IPS DF 4.7 (cell line): ENCODE data around the gene PDE6C.

Experiments used
- DNase-seq: peaks from one replicate; pipeline ENCODE4 v3.0.0-alpha.2; 2013; ENCODE audit warnings: low spot score; ENCODE audit errors: extremely low read depth

PDE6C gene

GRCh38 chr10:93612311-93612710, at the start of gene PDE6C:
TSS of gene PDE6C (plus strand) at chr10:93612537. CDS start at chr10:93612726, 189 bp downstream.
- no peak for DNase-seq

- DNase-seq, result no peak
Observed at GRCh38 chr10:93565446-93565845, 46.9 kb upstream of the PDE6C start.

GRCh38 chr10:93566435-93567276, 45.7 kb upstream of the PDE6C start, which contains the start of gene FFAR4:
TSS of gene FFAR4 (plus strand) at chr10:93566665. CDS start at chr10:93566721, 56 bp downstream.
- no peak for DNase-seq

DNA sequence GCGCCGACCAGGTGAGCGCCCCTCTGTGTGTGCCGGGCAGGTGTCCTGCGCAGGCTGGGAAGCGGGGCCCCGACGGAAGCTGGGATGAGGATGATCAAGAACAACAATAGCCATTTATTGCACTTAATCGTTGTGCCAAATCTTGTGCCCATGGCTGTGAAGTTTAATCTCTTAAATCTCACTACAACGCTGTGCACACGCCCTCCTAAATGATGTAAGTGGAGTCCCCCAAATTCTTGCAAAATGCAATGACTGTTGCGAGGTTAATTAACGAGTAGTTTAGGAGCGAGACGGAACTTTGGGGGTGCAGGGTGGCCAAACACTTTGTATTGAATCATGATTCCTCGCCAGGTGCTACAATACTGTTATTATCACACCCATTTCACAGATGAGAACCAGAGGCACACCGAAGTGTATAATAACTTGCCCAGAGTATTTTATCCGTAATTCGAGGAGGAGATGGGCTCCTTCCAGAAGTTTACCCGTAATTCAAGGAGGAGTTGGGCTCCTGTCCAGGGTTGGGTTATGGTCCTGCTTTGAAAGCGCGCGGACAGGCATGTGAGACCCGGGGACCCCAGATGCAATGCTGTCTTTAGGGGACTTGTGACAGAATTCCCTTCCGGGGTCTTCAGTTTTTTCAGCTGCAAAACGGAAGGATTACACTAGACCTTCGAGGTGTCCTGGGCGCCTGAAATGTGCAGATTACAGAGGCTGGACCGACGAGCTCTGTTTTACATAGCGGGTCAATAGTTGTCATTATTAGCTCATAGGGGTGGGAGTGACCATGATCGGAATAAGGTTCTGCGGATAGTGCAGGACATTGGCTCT, 44.8 kb upstream of the PDE6C start:
- no peak for DNase-seq

DNA sequence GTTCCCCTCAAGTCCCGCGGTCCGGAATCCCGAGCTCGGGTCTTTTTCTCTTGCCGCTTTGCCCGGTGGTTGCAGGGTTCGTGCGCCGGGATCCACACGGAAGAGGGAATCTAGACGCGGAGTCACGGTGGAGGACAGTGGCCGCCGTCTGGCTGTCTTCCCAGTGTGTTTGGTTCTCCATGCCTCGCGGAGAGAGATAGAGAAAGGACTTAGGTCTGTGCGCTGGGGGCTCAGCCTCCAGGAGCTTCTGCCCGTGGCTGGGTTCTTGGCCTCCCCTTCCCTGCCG, 44.3 kb upstream of the PDE6C start:
- DNase-seq, result no peak

DNA sequence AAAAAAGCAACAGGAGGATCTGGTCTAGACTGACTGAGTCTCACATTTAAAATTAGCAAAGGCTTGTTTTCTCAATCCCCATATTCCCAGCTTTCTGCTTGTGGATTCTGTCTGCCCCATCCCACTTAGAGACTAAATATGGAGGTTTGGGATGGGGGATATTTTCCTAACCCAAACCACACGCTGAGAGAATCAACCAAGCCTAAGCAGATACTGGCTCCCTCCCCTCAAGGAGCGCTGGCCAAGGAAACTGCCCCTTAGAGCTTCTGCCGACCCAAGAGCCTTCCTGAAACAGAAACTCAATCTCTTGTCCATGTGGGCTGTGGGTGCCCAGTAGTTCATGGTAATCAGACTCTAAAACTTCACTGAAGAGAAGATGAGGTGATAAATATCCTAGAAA, 42.0 kb upstream of the PDE6C start:
- no peak for DNase-seq

- DNase-seq, result no peak
Observed at GRCh38 chr10:93572606-93573005, 39.7 kb upstream of the PDE6C start.

- no peak for DNase-seq
Observed at GRCh38 chr10:93573051-93573909, 39.1 kb upstream of the PDE6C start.

DNA sequence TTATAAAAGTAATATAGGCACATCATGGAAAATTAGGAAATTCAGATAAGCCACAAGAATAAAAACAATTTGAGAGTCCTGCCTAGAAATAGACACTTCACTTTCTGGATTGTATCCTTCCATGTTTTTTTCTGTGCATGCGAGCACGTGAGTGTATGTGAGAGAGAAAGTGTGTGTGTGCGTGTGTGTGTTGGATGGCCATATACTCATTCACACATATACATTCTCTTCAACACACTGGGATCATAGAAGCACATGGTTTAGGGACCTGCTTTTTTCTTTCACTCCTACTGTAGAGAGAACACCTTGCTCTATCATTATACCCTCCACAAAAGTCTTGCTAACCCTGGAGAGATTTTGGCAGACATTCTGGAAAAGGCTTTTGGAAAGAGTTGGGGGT, 38.4 kb upstream of the PDE6C start:
- no peak for DNase-seq

DNA sequence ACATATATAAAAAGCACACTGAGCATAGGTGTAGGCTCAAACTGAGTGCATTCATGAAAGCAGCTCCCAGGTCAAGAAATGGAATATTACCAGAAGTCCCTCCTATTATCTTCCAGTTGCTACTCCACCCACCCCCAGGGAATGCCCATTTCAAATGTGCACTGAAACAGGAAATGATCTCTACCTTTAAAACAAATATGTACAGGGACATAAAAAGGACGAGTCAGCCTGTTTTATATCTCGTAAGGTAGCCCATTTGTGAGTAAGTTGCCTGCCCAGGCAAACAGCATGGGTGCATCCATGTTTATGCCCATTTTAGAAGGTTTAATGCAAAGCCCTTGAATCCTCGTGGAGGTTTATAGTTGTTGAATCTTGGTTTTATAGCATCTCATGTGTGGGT, 35.4 kb upstream of the PDE6C start:
- DNase-seq, result no peak

DNA sequence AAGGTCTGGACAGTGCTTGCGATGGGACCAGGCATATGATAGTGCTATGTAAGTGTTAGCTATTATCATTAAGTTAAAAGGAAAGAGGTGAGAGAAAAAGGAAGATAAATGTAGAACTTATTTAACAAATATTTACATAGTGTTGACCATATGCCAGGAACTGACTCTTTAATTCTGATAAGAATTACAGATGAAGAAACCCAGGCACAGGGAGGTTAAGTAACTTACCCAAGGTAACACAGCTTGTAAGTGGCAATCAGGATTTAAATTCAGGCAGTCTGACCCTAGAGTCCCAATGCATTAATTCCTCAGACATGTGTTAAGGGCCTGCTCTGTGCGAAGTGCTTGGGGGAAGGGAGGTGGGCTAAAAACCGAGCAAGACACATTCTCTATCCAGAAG, 34.8 kb upstream of the PDE6C start:
- no peak for DNase-seq

GRCh38 chr10:93579089-93579488, 33.2 kb upstream of the PDE6C start:
- DNase-seq, result no peak

GRCh38 chr10:93579985-93580711, 32.2 kb upstream of the PDE6C start:
- DNase-seq, result no peak

- DNase-seq, result no peak
Observed at GRCh38 chr10:93580828-93581227, 31.5 kb upstream of the PDE6C start.

GRCh38 chr10:93584445-93584844, 27.9 kb upstream of the PDE6C start:
- DNase-seq, result no peak

DNA sequence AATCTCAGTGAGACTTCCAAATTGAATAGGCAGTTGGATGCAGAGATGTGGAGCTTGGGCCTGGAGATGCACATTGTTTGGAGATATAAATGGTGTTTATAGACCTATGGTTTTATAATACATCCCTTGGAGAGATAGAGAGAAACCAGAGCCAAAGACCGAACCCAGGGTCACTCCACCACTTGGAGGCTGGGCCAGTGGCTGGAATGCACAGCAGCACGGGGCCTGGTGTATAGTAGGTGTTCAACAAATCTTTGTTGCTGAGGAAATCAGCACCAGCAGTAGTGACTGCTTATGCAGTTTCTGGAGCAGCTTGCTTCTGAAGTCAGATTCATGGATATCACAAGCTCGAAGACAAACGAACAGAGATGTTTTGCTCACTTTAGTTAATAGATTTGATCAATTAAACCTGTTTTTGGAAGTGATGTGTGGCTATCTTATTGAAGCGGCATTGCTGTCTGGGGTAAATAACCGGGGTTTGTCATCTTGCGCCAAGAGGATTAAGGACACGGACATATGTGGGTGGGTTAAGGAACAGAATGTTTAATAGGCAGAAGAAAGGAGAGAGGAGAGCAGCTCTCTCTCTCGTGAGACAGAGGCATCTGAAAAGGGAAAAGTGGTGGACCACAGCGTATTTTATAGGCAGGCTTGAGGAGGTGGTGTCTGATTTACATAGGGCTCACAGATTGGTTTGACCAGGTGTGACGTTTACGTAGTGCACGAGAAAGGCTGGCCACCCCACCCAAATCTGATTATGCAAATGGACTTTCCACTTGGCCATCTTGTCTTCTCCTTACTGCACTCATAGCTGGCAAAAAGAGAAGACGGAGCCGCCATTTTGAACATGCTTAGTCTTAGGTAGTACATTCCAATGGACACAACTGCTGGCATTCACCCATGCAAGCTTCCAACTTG, 22.4 kb upstream of the PDE6C start:
- no peak for DNase-seq

- no peak for DNase-seq
Observed at GRCh38 chr10:93590638-93591037, 21.7 kb upstream of the PDE6C start.

- DNase-seq, result no peak
Observed at GRCh38 chr10:93591065-93591808, 21.1 kb upstream of the PDE6C start.

GRCh38 chr10:93593254-93593653, 19.1 kb upstream of the PDE6C start:
- no peak for DNase-seq
